NAMALWA (cell line): ENCODE measurements around the gene RETNLB.

Experiments
- DNase-seq: peaks from one replicate; pipeline ENCODE4 v3.0.0-alpha.2; 2015; ENCODE audit warnings: low spot score

RETNLB gene

GRCh38 chr3:108757404-108757982, at the start of gene RETNLB:
Gene RETNLB (minus strand): TSS chr3:108757410. CDS start chr3:108757185, 225 bp downstream.
- no peak for DNase-seq

- no peak for DNase-seq
Measured at GRCh38 chr3:108806316-108806715, 49.1 kb upstream of the RETNLB start.

GRCh38 chr3:108804966-108805365, 47.8 kb upstream of the RETNLB start:
- DNase-seq = no peak

GRCh38 chr3:108804437-108804836, 47.2 kb upstream of the RETNLB start:
- no peak for DNase-seq

- DNase-seq = no peak
Measured at GRCh38 chr3:108791473-108791872, 34.3 kb upstream of the RETNLB start.

- no peak for DNase-seq
Measured at GRCh38 chr3:108780235-108780634, 23.0 kb upstream of the RETNLB start.

- DNase-seq = no peak
Measured at GRCh38 chr3:108779496-108779895, 22.3 kb upstream of the RETNLB start.

- DNase-seq = no peak
Measured at GRCh38 chr3:108775649-108776048, 18.4 kb upstream of the RETNLB start.

- no peak for DNase-seq
Measured at GRCh38 chr3:108767253-108767652, 10.0 kb upstream of the RETNLB start.

- no peak for DNase-seq
Measured at GRCh38 chr3:108755686-108756085, 1.5 kb downstream of the RETNLB start.

- no peak for DNase-seq
Measured at GRCh38 chr3:108744762-108745161, 12.4 kb downstream of the RETNLB start.

GRCh38 chr3:108742929-108743328, 14.3 kb downstream of the RETNLB start:
- DNase-seq = no peak

GRCh38 chr3:108736821-108737220, 20.4 kb downstream of the RETNLB start:
- DNase-seq = no peak

GRCh38 chr3:108728934-108729333, 28.3 kb downstream of the RETNLB start:
- no peak for DNase-seq

GRCh38 chr3:108728105-108728504, 29.1 kb downstream of the RETNLB start:
- DNase-seq = no peak

- DNase-seq = no peak
Measured at GRCh38 chr3:108724101-108724500, 33.1 kb downstream of the RETNLB start.

GRCh38 chr3:108722724-108723123, 34.5 kb downstream of the RETNLB start:
- DNase-seq = no peak

GRCh38 chr3:108719178-108719806, 37.9 kb downstream of the RETNLB start:
- no peak for DNase-seq

- no peak for DNase-seq
Measured at GRCh38 chr3:108718454-108718853, 38.8 kb downstream of the RETNLB start.

GRCh38 chr3:108713816-108714215, 43.4 kb downstream of the RETNLB start:
- no peak for DNase-seq

GRCh38 chr3:108713009-108713516, 44.1 kb downstream of the RETNLB start:
- DNase-seq = no peak
